ENCODE data around the gene TMEM87B.
"Not testable (repeated sequence)": the region's sequence is repeated elsewhere in the genome, so short reads cannot be mapped to it uniquely, and the experiment has no call there.

TMEM87B gene

DNA sequence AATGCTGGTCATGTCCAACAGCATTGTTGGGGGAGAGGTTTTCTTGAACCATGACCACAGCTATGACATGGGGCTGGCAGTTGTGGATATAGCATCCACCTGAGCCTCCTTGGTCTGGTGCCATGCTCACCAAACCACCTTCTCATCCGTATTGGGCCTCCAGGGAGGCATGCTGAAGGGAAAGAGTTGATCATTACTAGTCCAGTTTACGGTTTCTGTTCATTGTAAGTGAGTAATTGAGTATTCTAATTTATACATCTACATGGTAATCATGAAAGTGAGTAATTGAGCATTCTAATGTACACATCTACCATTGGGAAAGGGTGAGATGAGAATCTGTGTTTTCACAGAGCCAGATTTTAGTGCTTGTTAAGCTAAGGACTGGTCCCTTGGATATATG, 6.8 kb downstream of the TMEM87B start:
- no peak overlapping the region for H3K27ac ChIP-seq (ENCODE audit: low read depth, low read length)
- no peak overlapping the region for H3K9ac ChIP-seq (ENCODE audit: low read length in 5 of 5)
- no peaks in the 10 kb centered on the region for H3K9me3 ChIP-seq (ENCODE audit: control insufficient read depth in 5 of 5, low read length in 5 of 5)
- no peak overlapping the region for H3K4me3 ChIP-seq (ENCODE audit: low read depth in 1 of 5, low read length in 5 of 5)
- no peaks in the 10 kb centered on the region for H3K27me3 ChIP-seq (ENCODE audit: control insufficient read depth in 5 of 5, insufficient read depth in 4 of 5, low read length in 5 of 5)
- peaks cover 0 to 15% (median 3%) of the 10 kb centered on the region in 5 donors for H3K4me1 ChIP-seq (ENCODE audit: control insufficient read depth in 5 of 5, insufficient read depth in 5 of 5, low read length in 5 of 5)
- H3K36me3 ChIP-seq (ENCODE audit: control insufficient read depth in 5 of 5, insufficient read depth in 5 of 5, low read length in 5 of 5): peaks cover 0 to 25% (median 21%) of the 10 kb centered on the region in 5 donors

DNA sequence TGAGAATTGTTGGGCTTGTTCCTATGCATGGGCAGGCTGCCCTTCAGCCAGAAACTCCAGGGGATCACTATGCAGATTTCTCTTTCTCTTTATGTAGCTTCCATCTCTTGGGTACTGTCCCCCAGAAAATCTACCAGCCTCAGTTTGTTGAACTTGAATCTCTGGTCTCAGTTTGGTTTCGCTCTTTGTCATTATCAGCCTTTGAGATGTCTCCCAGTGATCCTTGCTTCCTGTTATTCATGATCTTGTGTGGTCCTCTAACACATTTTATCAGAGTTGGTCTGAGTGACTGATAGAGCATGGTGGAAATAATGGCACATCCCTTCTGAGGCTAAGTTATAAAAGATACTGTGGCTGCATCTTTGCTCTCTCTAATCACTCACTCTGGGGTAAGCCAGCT, 7.8 kb downstream of the TMEM87B start:
- Histone ChIP-seq H3K27me3 (ENCODE audit: control insufficient read depth in 5 of 5, insufficient read depth in 4 of 5, low read length in 5 of 5) (no peaks in the 10 kb centered on the region), H3K27ac (ENCODE audit: low read depth, low read length) (no peak overlapping the region), H3K4me1 (ENCODE audit: control insufficient read depth in 5 of 5, insufficient read depth in 5 of 5, low read length in 5 of 5) (peaks cover 0 to 7% (median 0%) of the 10 kb centered on the region in 5 donors), H3K9ac (ENCODE audit: low read length in 5 of 5) (no peak overlapping the region), H3K4me3 (ENCODE audit: low read depth in 1 of 5, low read length in 5 of 5) (no peak overlapping the region), H3K36me3 (ENCODE audit: control insufficient read depth in 5 of 5, insufficient read depth in 5 of 5, low read length in 5 of 5) (peaks cover 3 to 31% (median 27%) of the 10 kb centered on the region in 5 donors), H3K9me3 (ENCODE audit: control insufficient read depth in 5 of 5, low read length in 5 of 5) (no peaks in the 10 kb centered on the region)

DNA sequence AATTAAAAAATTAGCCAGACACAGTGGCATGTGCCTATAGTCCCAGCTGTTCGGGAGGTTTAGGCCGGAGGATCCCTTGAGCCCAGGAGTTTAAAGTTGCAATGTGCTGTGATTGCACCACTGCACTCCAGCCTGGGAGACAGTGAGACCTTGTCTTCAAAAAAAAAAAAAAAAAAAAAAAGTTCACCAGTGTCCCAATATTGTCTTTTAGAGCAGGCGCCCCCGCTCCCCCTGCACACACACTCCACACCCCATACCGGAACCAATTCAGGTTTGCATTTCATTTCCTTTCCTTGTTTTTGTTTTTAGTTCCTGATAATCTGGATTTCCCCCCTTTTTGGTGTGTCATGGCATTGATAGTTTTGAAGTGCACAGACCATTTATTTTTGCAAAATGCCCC, 10.4 kb downstream of the TMEM87B start:
- H3K9ac ChIP-seq (ENCODE audit: low read length in 5 of 5): no peak overlapping the region
- H3K27ac ChIP-seq (ENCODE audit: low read depth, low read length): no peak overlapping the region
- peaks cover 0 to 5% (median 0%) of the 10 kb centered on the region in 5 donors for H3K4me1 ChIP-seq (ENCODE audit: control insufficient read depth in 5 of 5, insufficient read depth in 5 of 5, low read length in 5 of 5)
- H3K9me3 ChIP-seq (ENCODE audit: control insufficient read depth in 5 of 5, low read length in 5 of 5): no peaks in the 10 kb centered on the region
- H3K4me3 ChIP-seq (ENCODE audit: low read depth in 1 of 5, low read length in 5 of 5): no peak overlapping the region
- H3K36me3 ChIP-seq (ENCODE audit: control insufficient read depth in 5 of 5, insufficient read depth in 5 of 5, low read length in 5 of 5): peaks cover 10 to 43% (median 27%) of the 10 kb centered on the region in 5 donors
- H3K27me3 ChIP-seq (ENCODE audit: control insufficient read depth in 5 of 5, insufficient read depth in 4 of 5, low read length in 5 of 5): no peaks in the 10 kb centered on the region

GRCh38 chr2:112065966-112066365, 10.9 kb downstream of the TMEM87B start:
- Histone ChIP-seq H3K27me3 (ENCODE audit: control insufficient read depth in 5 of 5, insufficient read depth in 4 of 5, low read length in 5 of 5) (no peaks in the 10 kb centered on the region), H3K36me3 (ENCODE audit: control insufficient read depth in 5 of 5, insufficient read depth in 5 of 5, low read length in 5 of 5) (peaks cover 10 to 43% (median 27%) of the 10 kb centered on the region in 5 donors), H3K4me3 (ENCODE audit: low read depth in 1 of 5, low read length in 5 of 5) (no peak overlapping the region), H3K9ac (ENCODE audit: low read length in 5 of 5) (no peak overlapping the region), H3K4me1 (ENCODE audit: control insufficient read depth in 5 of 5, insufficient read depth in 5 of 5, low read length in 5 of 5) (peaks cover 0 to 5% (median 0%) of the 10 kb centered on the region in 5 donors), H3K9me3 (ENCODE audit: control insufficient read depth in 5 of 5, low read length in 5 of 5) (no peaks in the 10 kb centered on the region), H3K27ac (ENCODE audit: low read depth, low read length) (no peak overlapping the region)

DNA sequence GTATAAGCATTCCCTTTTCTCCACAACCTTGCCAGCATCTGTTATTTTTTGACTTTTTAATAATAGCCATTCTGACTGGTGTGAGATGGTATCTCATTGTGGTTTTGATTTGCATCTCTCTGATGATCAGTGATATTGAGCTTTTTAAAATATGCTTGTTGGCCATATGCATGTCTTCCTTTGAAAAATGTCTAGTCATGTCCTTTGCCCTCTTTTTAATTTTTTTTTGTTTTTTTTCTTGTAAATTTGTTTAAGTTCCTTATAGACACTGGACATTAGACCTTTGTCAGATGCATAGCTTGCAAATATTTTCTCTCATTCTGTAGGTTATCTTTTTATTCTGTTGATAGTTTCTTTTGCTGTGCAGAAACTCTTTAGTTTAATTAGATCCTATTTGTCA, 14.7 kb downstream of the TMEM87B start:
- not testable (repeated sequence) for H3K9ac ChIP-seq (ENCODE audit: low read length in 5 of 5); H3K4me1 ChIP-seq (ENCODE audit: control insufficient read depth in 5 of 5, insufficient read depth in 5 of 5, low read length in 5 of 5); H3K27me3 ChIP-seq (ENCODE audit: control insufficient read depth in 5 of 5, insufficient read depth in 4 of 5, low read length in 5 of 5); H3K27ac ChIP-seq (ENCODE audit: low read depth, low read length); H3K4me3 ChIP-seq (ENCODE audit: low read depth in 1 of 5, low read length in 5 of 5); H3K9me3 ChIP-seq (ENCODE audit: control insufficient read depth in 5 of 5, low read length in 5 of 5)
- H3K36me3 ChIP-seq (ENCODE audit: control insufficient read depth in 5 of 5, insufficient read depth in 5 of 5, low read length in 5 of 5): peaks cover 7 to 33% (median 17%) of the 10 kb centered on the region in 5 donors

DNA sequence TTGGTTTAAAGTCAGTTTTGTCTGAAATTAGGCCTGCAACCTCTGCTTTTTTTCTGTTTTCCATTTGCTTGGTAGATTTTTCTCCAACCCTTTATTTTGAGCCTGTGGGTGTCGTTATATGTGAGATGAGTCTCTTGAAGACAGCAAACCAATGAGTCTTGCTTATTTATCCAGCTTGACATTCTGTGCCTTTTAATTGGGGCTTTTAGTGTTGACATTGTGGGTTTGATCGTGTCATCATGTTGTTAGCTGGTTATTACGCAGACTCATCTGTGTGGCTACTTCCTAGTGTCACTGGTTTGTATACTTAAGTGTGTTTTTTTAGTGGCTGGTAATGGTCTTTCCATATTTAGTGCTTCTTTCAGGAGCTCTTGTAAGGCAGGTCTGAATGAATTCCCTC, 18.8 kb downstream of the TMEM87B start:
- H3K36me3 ChIP-seq (ENCODE audit: control insufficient read depth in 5 of 5, insufficient read depth in 5 of 5, low read length in 5 of 5): peaks cover 7 to 22% (median 11%) of the 10 kb centered on the region in 5 donors

GRCh38 chr2:112074506-112074905, 19.4 kb downstream of the TMEM87B start:
- Histone ChIP-seq H3K27me3 (ENCODE audit: control insufficient read depth in 5 of 5, insufficient read depth in 4 of 5, low read length in 5 of 5) (no peaks in the 10 kb centered on the region), H3K9me3 (ENCODE audit: control insufficient read depth in 5 of 5, low read length in 5 of 5) (no peaks in the 10 kb centered on the region), H3K4me3 (ENCODE audit: low read depth in 1 of 5, low read length in 5 of 5) (no peak overlapping the region), H3K9ac (ENCODE audit: low read length in 5 of 5) (no peak overlapping the region), H3K27ac (ENCODE audit: low read depth, low read length) (no peak overlapping the region), H3K36me3 (ENCODE audit: control insufficient read depth in 5 of 5, insufficient read depth in 5 of 5, low read length in 5 of 5) (peaks cover 5 to 17% (median 11%) of the 10 kb centered on the region in 5 donors), H3K4me1 (ENCODE audit: control insufficient read depth in 5 of 5, insufficient read depth in 5 of 5, low read length in 5 of 5) (peaks cover 0 to 6% (median 0%) of the 10 kb centered on the region in 5 donors)

More for the DNA sequence above, 18.8 kb downstream of the TMEM87B start:
- no peaks in the 10 kb centered on the region for H3K27me3 ChIP-seq (ENCODE audit: control insufficient read depth in 5 of 5, insufficient read depth in 4 of 5, low read length in 5 of 5)
- peaks cover 0 to 6% (median 0%) of the 10 kb centered on the region in 5 donors for H3K4me1 ChIP-seq (ENCODE audit: control insufficient read depth in 5 of 5, insufficient read depth in 5 of 5, low read length in 5 of 5)
- H3K27ac ChIP-seq (ENCODE audit: low read depth, low read length): no peak overlapping the region
- no peaks in the 10 kb centered on the region for H3K9me3 ChIP-seq (ENCODE audit: control insufficient read depth in 5 of 5, low read length in 5 of 5)
- H3K9ac ChIP-seq (ENCODE audit: low read length in 5 of 5): no peak overlapping the region
- H3K4me3 ChIP-seq (ENCODE audit: low read depth in 1 of 5, low read length in 5 of 5): no peak overlapping the region

- H3K27me3 ChIP-seq (ENCODE audit: control insufficient read depth in 5 of 5, insufficient read depth in 4 of 5, low read length in 5 of 5): no peaks in the 10 kb centered on the region
Measured at GRCh38 chr2:112075490-112076260, 20.6 kb downstream of the TMEM87B start.

DNA sequence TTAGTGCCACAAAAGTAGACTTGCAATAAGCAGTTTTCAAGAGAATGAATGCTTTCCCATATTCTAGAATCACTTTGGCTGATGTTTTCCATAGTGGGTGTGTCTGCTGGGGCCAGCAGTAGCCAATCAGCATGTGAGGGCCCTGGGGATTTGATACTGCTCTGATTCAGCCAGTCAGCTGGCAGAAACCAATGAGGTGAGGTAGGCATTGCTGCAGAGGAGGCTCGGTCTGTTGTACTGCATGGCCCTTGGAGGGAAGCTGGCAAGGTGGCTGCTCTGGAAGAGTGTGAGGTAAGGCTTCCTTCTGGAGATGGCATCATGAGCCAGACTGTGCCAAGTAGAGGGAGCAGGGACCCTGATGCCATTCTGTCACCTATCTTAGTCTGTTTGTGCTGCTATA, 22.7 kb downstream of the TMEM87B start:
- Histone ChIP-seq H3K27ac (ENCODE audit: low read depth, low read length) (no peak overlapping the region), H3K4me1 (ENCODE audit: control insufficient read depth in 5 of 5, insufficient read depth in 5 of 5, low read length in 5 of 5) (peaks cover 0 to 6% (median 0%) of the 10 kb centered on the region in 5 donors), H3K36me3 (ENCODE audit: control insufficient read depth in 5 of 5, insufficient read depth in 5 of 5, low read length in 5 of 5) (peaks cover 9 to 32% (median 22%) of the 10 kb centered on the region in 5 donors), H3K9me3 (ENCODE audit: control insufficient read depth in 5 of 5, low read length in 5 of 5) (no peaks in the 10 kb centered on the region), H3K27me3 (ENCODE audit: control insufficient read depth in 5 of 5, insufficient read depth in 4 of 5, low read length in 5 of 5) (no peaks in the 10 kb centered on the region), H3K9ac (ENCODE audit: low read length in 5 of 5) (no peak overlapping the region), H3K4me3 (ENCODE audit: low read depth in 1 of 5, low read length in 5 of 5) (no peak overlapping the region)

More at GRCh38 chr2:112075490-112076260, 20.6 kb downstream of the TMEM87B start:
- no peak overlapping the region for H3K4me3 ChIP-seq (ENCODE audit: low read depth in 1 of 5, low read length in 5 of 5)
- H3K36me3 ChIP-seq (ENCODE audit: control insufficient read depth in 5 of 5, insufficient read depth in 5 of 5, low read length in 5 of 5): peaks cover 2 to 16% (median 9%) of the 10 kb centered on the region in 5 donors
- peaks cover 0 to 6% (median 0%) of the 10 kb centered on the region in 5 donors for H3K4me1 ChIP-seq (ENCODE audit: control insufficient read depth in 5 of 5, insufficient read depth in 5 of 5, low read length in 5 of 5)
- H3K27ac ChIP-seq (ENCODE audit: low read depth, low read length): no peak overlapping the region
- H3K9ac ChIP-seq (ENCODE audit: low read length in 5 of 5): no peak overlapping the region
- no peaks in the 10 kb centered on the region for H3K9me3 ChIP-seq (ENCODE audit: control insufficient read depth in 5 of 5, low read length in 5 of 5)

DNA sequence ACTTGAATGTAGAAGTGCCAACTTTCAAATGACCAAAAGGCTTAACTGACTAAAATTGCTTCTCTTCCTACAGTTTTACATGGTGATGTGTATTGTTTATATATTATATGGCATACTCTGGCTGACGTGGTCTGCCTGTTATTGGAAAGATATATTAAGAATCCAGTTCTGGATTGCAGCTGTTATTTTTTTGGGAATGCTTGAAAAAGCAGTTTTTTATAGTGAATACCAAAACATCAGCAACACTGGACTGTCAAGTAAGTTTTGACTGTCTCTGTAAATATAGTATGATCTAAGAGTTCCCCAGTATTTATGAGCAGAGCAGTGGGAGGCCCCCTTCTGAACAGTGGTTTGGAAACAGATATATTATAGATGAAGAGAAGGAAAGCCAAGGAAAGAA, 26.2 kb downstream of the TMEM87B start:
- Histone ChIP-seq H3K9ac (ENCODE audit: low read length in 5 of 5) (no peak overlapping the region), H3K4me3 (ENCODE audit: low read depth in 1 of 5, low read length in 5 of 5) (no peak overlapping the region), H3K36me3 (ENCODE audit: control insufficient read depth in 5 of 5, insufficient read depth in 5 of 5, low read length in 5 of 5) (peaks cover 7 to 44% (median 41%) of the 10 kb centered on the region in 5 donors), H3K4me1 (ENCODE audit: control insufficient read depth in 5 of 5, insufficient read depth in 5 of 5, low read length in 5 of 5) (peaks cover 0 to 13% (median 5%) of the 10 kb centered on the region in 5 donors), H3K9me3 (ENCODE audit: control insufficient read depth in 5 of 5, low read length in 5 of 5) (no peaks in the 10 kb centered on the region), H3K27ac (ENCODE audit: low read depth, low read length) (no peak overlapping the region), H3K27me3 (ENCODE audit: control insufficient read depth in 5 of 5, insufficient read depth in 4 of 5, low read length in 5 of 5) (no peaks in the 10 kb centered on the region)

Data from subcutaneous abdominal adipose tissue (tissue), 5 donors.